Heart left ventricle (tissue), 13 donors: ENCODE results near the gene IQCF2.

Source experiments
- CTCF ChIP-seq, 12 donors: fragments of 200-600 bp; sonication (generic) in 4 of 12; IDR thresholded peaks; one replicate each; pipeline versions ENCODE4 v1.5.0 to v1.8.0; 2018 to 2022; ENCODE audit warnings: antibody characterized with exemption in 12 of 12, mild to moderate bottlenecking in 5 of 12
- POLR2A ChIP-seq, 2 donors: fragments of 450-650 bp; IDR thresholded peaks; one replicate each; pipeline ENCODE4 v1.6.1; 2017; ENCODE audit warnings: antibody characterized with exemption in 2 of 2, mild to moderate bottlenecking in 2 of 2, moderate library complexity in 2 of 2
- donor health status: ischemic (EF 13 %, LVEDD 7.1; RV severe dilation, severe dysfunction).
- donor health status: DM: no; HTN: yes; CAD: no.
- donor health status: DM: no; HTN: no; CAD: no.
- donor health status: ischemic (EF 25% LVEDD 6.9; RV normal size, moderate dysfunction).
- donor health status: ischemic (EF 25% LVEDD 5.7; RV mildly dilated, moderate dysfunction).
- donor health status: ischemic (EF 35%, LVEDD 5.7; RV mildly dilated, moderate dysfunction).
- donor health status: nonischemic (EF 11% LVEDD 7.7; RV severe dilation, severe dysfunction).
- donor health status: DM: yes; HTN: yes; CAD: no.
- donor health status: PGD.
- donor health status: ischemic (EF 29% LVEDD 5.4; RV normal size, mild dysfunction).
- donor health status: nonischemic (EF 23%, LVEDD 6.1; RV moderate dilation, normal function).

GRCh38 chr3:51815614-51816013 is 45.8 kb upstream of the IQCF2 start:
- TF ChIP-seq POLR2A (IDR thresholded peaks at IDR 0.05), result no peak
- no peak for TF ChIP-seq CTCF (IDR thresholded peaks at IDR 0.05)
